Measurements from ENCODE around the gene NUDT5.

GRCh38 chr10:12214093-12214492, 18.4 kb upstream of the NUDT5 start:
- TF ChIP-seq CTCF (IDR thresholded peaks at IDR 0.05) (no peak), POLR2A (IDR thresholded peaks at IDR 0.05) (no peak)

All from body of pancreas (tissue), 4 donors.